Erythroblast (primary cell): ENCODE measurements around the gene SCFD1.
A peak's percentile ranks its signal among the peaks of the same experiment; 100 is the strongest.
"Not testable (repeated sequence)": the region's sequence is repeated elsewhere in the genome, so short reads cannot be mapped to it uniquely, and the experiment has no call there.

Source experiments
- DNase-seq, 2 experiments: peaks; one replicate each; lab custom pipeline; 2025; lab: John Stamatoyannopoulos, UW
- GATA1 ChIP-seq: IDR thresholded peaks from 2 replicates; pipeline ENCODE4 v1.6.1; 2011; ENCODE audit warnings: low read depth, mild to moderate bottlenecking, control low read depth, low read length, moderate library complexity
- POLR2A ChIP-seq: IDR thresholded peaks from 2 replicates; pipeline ENCODE4 v1.6.1; 2011; ENCODE audit warnings: mild to moderate bottlenecking, low read length

Gene SCFD1

GRCh38 chr14:30632730-30633129 lies 10.6 kb downstream of the SCFD1 start:
- DNase-seq = no peak
- no peak for TF ChIP-seq POLR2A
- no peak for TF ChIP-seq GATA1

- DNase-seq = no peak
- no peak for TF ChIP-seq POLR2A
Measured at GRCh38 chr14:30638926-30639325, 16.8 kb downstream of the SCFD1 start.

- no peak for DNase-seq
- no peak for TF ChIP-seq GATA1
- no peak for TF ChIP-seq POLR2A
Measured at GRCh38 chr14:30641207-30641606, 19.1 kb downstream of the SCFD1 start.

- DNase-seq = not testable (repeated sequence)
Measured at GRCh38 chr14:30644462-30644861, 22.3 kb downstream of the SCFD1 start.

- no peak for DNase-seq
Measured at GRCh38 chr14:30645600-30645999, 23.5 kb downstream of the SCFD1 start.

GRCh38 chr14:30648471-30648870 lies 26.4 kb downstream of the SCFD1 start:
- TF ChIP-seq GATA1 (no peak), POLR2A (no peak)
- DNase-seq = no peak

More at GRCh38 chr14:30645600-30645999, 23.5 kb downstream of the SCFD1 start:
- TF ChIP-seq GATA1 = no peak
- no peak for TF ChIP-seq POLR2A

GRCh38 chr14:30651937-30652336 lies 29.8 kb downstream of the SCFD1 start:
- TF ChIP-seq GATA1 (no peak), POLR2A (peak; percentile 56)
- DNase-seq = peak; percentile 88 to 93

- TF ChIP-seq POLR2A = no peak
- TF ChIP-seq GATA1 = no peak
- no peak for DNase-seq
Measured at GRCh38 chr14:30655124-30655523, 33.0 kb downstream of the SCFD1 start.

GRCh38 chr14:30655658-30656057 lies 33.5 kb downstream of the SCFD1 start:
- DNase-seq = no peak
- TF ChIP-seq GATA1 = no peak
- no peak for TF ChIP-seq POLR2A

- no peak for TF ChIP-seq POLR2A
- no peak for TF ChIP-seq GATA1
- DNase-seq = peak; percentile 60 to 76
Measured at GRCh38 chr14:30656190-30656632, 34.1 kb downstream of the SCFD1 start.

- no peak for TF ChIP-seq GATA1
- DNase-seq = peak in 1 of 2 experiments; percentile 5
Measured at GRCh38 chr14:30657050-30657449, 34.9 kb downstream of the SCFD1 start.

GRCh38 chr14:30657606-30658163 lies 35.6 kb downstream of the SCFD1 start:
- peak; percentile 3 to 30 for DNase-seq

GRCh38 chr14:30658645-30659044 lies 36.5 kb downstream of the SCFD1 start:
- TF ChIP-seq GATA1 (no peak), POLR2A (no peak)
- no peak for DNase-seq

More at GRCh38 chr14:30657606-30658163, 35.6 kb downstream of the SCFD1 start:
- TF ChIP-seq GATA1 = no peak
- no peak for TF ChIP-seq POLR2A

GRCh38 chr14:30669594-30669993 lies 47.5 kb downstream of the SCFD1 start:
- TF ChIP-seq POLR2A = no peak
- TF ChIP-seq GATA1 = no peak
- DNase-seq = peak; percentile 9 to 46

GRCh38 chr14:30673071-30673470 lies 51.0 kb downstream of the SCFD1 start:
- TF ChIP-seq POLR2A = no peak
- DNase-seq = no peak
